ENCODE measurements around the gene RPL5. TPM values are rescaled to one million over a fixed set of nuclear protein-coding genes. Genes with fewer than 3 reads are reported as not detected.
A peak's percentile ranks its signal among the peaks of the same experiment; 100 is the strongest.

The RPL5 gene
- total RNA-seq, 1 donor = 1,772 TPM

DNA sequence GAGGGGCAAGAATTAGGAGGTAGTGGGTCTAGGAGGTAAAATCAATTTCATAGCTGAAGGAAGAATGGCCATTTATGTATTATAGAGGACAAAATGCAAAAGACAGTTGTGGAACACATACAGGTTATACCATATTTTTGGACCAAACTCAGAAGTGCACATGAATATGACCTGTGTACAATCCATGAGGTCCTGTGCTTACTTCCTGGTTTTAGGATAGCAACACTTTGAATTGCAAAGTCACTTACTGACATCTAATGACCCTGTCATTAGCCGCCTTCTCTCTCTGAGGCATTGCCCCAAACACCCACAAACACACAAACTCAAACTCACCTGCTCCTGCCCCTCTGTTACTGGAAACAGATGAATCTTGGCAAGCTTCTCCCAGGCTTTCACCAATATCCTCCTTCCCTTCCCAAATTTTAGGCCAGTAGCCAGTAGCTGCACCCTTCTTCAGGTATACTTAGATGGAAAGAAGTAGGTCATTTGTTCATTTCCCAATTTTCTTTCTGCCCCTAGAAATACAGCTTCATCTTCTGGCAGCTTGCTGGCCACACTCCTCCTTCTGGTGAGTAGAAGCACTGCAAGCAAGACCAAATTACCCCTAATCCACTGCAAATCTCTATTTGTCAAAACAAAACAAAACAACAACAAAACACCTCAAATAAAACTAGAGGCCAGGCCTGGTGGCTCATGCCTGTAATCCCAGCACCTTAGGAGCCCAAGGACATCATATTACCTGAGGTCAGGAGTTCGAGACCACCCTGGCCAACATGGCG is 13.7 kb upstream of the RPL5 start:
- TF ChIP-seq, protein P1, sequence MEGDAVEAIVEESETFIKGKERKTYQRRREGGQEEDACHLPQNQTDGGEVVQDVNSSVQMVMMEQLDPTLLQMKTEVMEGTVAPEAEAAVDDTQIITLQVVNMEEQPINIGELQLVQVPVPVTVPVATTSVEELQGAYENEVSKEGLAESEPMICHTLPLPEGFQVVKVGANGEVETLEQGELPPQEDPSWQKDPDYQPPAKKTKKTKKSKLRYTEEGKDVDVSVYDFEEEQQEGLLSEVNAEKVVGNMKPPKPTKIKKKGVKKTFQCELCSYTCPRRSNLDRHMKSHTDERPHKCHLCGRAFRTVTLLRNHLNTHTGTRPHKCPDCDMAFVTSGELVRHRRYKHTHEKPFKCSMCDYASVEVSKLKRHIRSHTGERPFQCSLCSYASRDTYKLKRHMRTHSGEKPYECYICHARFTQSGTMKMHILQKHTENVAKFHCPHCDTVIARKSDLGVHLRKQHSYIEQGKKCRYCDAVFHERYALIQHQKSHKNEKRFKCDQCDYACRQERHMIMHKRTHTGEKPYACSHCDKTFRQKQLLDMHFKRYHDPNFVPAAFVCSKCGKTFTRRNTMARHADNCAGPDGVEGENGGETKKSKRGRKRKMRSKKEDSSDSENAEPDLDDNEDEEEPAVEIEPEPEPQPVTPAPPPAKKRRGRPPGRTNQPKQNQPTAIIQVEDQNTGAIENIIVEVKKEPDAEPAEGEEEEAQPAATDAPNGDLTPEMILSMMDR (IDR thresholded peaks at IDR 0.05; ENCODE audit: insufficient read depth, low read length) = peak; percentile 79
- no peak overlapping the region for H3K4me3 ChIP-seq (ENCODE audit: low read depth, low read length)
- peak; percentile 57 for DNase-seq (ENCODE audit: low read depth)

DNA sequence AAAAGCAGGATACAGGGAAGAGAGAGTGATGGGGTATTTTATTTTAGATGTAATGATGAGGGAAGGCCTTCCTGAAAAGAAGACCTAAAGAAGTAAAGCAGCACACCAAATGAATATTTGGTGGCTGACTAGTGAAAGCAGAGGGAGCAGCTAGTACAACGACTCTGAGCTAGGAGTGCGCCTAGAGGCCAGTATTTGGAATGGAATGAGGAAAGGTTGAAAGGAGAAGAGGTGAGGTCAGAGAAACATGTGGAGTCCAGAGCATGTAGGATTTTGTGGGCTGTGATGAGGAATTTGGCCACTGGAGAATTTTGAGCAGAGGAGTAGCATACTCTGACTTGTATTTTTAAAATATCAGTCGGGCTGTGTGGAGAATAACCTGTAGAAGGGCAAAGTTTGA is 11.8 kb upstream of the RPL5 start:
- no peak overlapping the region for H3K4me3 ChIP-seq (ENCODE audit: low read depth, low read length)
- TF ChIP-seq, protein P1 (IDR thresholded peaks at IDR 0.05; ENCODE audit: insufficient read depth, low read length) = peak; percentile 6
- DNase-seq (ENCODE audit: low read depth) = no peak

DNA sequence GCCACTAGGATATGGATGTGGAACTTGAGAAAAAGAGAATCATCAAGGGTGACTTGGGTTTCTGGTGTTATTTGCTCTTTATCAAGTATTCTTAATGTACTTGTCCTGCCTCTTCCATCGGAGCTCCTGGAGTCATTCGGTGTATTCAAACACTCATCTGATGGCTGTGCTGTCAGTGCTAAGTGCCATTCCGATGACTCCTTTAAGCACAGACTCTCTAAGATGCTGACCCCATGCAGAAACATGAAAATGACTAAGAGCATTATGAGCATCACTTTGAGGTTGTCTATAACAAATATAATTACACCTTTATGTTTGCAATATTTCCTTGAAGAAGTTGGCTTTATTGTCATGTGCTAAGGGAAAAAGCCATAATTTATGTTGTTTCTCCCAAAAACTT is 11.3 kb upstream of the RPL5 start:
- H3K4me3 ChIP-seq (ENCODE audit: low read depth, low read length) = no peak overlapping the region
- DNase-seq (ENCODE audit: low read depth) = no peak
- TF ChIP-seq, protein P1 (IDR thresholded peaks at IDR 0.05; ENCODE audit: insufficient read depth, low read length) = no peak

DNA sequence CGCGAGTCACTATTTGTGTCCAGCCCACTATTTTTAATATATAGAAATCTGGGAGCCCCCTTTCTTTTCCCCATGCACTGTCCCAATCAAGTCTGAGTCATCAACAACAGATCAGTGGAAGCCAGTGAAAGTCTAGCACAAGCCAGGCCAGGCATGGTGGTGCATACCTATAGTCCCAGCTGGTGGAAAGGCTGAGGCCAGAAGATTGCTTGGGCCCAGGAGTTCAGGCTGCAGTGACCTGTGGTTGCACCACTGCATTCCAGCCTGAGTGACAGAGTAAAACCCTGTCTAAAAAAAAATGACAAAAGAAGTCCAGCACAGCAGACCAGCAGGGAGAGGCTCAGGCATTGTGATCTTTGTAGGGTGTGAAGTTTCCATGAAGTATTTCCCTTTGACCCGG is 9.0 kb upstream of the RPL5 start:
- peak; percentile 68 for DNase-seq (ENCODE audit: low read depth)
- TF ChIP-seq, protein P1 (IDR thresholded peaks at IDR 0.05; ENCODE audit: insufficient read depth, low read length) = no peak
- no peak overlapping the region for H3K4me3 ChIP-seq (ENCODE audit: low read depth, low read length)

DNA sequence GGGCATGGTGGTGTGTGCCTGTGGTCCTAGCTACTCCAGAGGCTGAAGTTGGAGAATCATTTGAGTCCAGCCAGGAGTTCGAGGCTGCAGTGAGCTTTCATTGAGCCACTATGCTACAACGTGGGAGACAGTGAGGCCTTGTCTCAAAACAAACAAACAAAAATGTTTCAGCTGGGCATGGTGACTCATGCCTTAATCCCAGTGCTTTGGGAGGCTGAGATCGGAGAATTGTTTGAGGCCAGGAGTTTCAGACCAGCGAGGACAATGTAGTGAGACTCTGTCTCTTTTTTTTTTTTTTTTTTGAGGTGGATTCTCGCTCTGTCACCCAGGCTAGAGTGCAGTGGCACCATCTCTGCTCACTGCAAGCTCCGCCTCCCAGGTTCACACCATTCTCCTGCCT is 5.0 kb upstream of the RPL5 start:
- TF ChIP-seq, protein P1 (IDR thresholded peaks at IDR 0.05; ENCODE audit: insufficient read depth, low read length) = no peak
- no peak overlapping the region for H3K4me3 ChIP-seq (ENCODE audit: low read depth, low read length)
- DNase-seq (ENCODE audit: low read depth) = no peak

DNA sequence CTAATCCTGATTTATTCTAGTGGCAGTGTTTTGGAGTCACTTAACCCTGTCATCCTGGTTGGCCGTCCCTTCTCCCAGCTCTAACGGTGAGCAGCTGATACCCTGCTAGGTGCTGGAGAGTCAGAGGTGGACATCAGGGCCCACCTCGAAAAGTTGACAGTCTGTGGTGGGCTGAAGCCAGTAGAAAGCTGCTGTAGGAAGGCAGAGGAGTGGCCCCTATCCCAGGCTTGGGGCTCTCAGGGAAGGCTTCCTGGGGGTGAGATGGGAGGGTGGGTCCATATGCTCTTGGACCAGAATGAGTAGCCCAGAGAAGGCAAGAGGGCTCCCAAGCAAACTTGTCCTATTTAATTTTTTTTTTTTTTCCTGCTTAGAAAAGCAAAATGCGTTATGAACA is 475 bp upstream of the RPL5 start:
- H3K4me3 ChIP-seq (ENCODE audit: low read depth, low read length) = no peak overlapping the region

More for the DNA sequence above, 475 bp upstream of the RPL5 start:
- DNase-seq (ENCODE audit: low read depth) = no peak
- TF ChIP-seq, protein P1 (IDR thresholded peaks at IDR 0.05; ENCODE audit: insufficient read depth, low read length) = no peak
